GM10847 (cell line): ENCODE data around the gene AS3MT.

Experiments
- POLR2A ChIP-seq: IDR thresholded peaks from 2 replicates; pipeline ENCODE4 v1.6.1; 2011; ENCODE audit not compliant: insufficient read length; ENCODE audit errors: extremely low read depth

The AS3MT gene

GRCh38 chr10:102946992-102947391, 77.7 kb downstream of the AS3MT start:
- TF ChIP-seq POLR2A: no peak

- no peak for TF ChIP-seq POLR2A
Measured at GRCh38 chr10:102948176-102948575, 78.9 kb downstream of the AS3MT start.

- TF ChIP-seq POLR2A: no peak
Measured at GRCh38 chr10:102948786-102949185, 79.5 kb downstream of the AS3MT start.

GRCh38 chr10:102949916-102950315, 80.6 kb downstream of the AS3MT start:
- TF ChIP-seq POLR2A: no peak

- TF ChIP-seq POLR2A: no peak
Measured at GRCh38 chr10:102951316-102951715, 82.0 kb downstream of the AS3MT start.
